HL-60/S4 treated with retinoic acid at 250 ng/mL for 4 days and 3 days (cell line): ENCODE data around the gene DLG2.

Experiments
- in situ Hi-C: fragments of 300-500 bp; cut with MboI; formaldehyde crosslinking; loops from 2 replicates; pipeline ENCODE4 v1.7.0; 2022; ENCODE audit warnings: low sequenced_read_pairs

Gene DLG2

GRCh38 chr11:83648610-83649527 is 1978.3 kb downstream of the DLG2 start:
- in situ Hi-C loops: no loop called here

GRCh38 chr11:83645561-83645960 is 1981.6 kb downstream of the DLG2 start:
- in situ Hi-C loops: no loop called here

DNA sequence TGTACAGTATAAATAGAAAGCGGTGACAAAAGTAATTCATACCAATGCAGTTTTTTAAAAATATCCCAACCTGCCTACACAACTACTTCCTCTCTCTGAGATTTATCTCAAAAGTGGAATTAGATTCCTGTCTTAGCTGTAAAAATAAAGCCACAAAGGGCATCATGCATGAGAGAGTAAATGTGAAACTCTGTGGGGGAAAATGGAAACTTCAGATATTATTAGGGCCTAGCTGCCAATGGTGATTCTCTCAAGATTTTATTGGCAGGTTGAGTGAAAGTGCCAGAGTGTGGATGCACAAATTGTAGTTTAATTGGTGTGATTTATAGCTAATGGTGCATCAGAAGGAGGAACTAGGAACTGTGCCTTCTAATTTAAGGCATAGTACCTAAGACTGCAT is 1984.0 kb downstream of the DLG2 start:
- in situ Hi-C loops: no loop called here

DNA sequence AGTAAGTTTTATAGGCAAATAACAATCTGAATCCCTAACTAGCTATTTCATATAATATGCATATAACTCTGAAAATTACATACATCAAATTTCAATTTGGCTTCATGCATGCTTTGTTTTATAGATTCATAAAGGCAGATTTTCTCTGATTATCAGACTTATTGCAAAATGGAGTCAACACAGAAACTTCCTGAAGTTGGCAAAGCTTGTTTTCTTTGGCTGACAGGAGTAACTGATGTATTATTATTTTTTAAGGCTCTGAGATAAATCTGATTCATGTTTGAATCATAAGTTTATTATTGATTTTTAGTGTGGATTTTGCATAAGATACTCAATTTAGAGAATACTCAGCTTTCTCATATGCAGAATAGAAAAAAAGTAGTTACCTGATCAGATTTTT is 1984.6 kb downstream of the DLG2 start:
- in situ Hi-C loops: no loop called here

DNA sequence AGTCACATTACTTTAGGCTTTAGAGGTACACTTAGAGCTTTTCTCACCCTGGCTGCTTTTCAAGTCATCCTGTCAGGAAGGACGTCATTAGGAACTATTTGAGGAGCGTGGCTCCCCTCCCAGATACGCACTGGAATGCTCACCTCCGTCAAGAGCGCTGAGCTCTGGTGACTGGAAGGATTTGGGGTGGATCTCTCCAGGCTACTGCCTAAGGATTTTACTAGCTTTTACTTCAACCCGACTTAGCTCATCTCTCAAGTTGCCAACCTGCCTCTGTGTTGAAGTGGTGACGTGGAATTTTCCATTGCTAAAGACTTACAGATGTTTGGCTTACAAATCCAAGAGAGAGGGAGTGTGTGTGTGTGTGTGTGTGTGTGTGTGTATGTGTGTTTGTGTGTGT is 1985.6 kb downstream of the DLG2 start:
- in situ Hi-C loops: no loop called here

GRCh38 chr11:83639995-83640758 is 1987.0 kb downstream of the DLG2 start:
- in situ Hi-C loops: no loop called here

- in situ Hi-C loops: no loop called here
Measured at GRCh38 chr11:83635166-83635565, 1992.0 kb downstream of the DLG2 start.

DNA sequence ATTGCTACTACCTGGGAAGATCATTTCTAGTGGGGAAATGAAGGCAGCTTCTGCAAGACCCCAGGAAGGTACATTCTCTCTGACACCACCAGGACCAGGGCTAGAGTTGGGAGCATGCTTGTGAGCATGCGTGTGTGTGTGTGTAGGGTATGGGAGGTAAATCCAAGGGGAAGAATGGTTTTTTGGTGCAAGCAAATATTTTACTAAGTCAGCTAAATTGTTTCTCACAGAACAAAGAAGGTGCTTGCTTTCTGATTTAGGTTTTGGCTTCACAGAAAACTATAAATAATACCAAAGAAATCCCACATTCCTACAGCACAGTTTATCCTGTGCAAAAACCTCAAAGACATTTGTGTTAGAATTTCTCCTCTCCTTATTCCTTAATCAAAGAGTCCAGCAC is 1996.9 kb downstream of the DLG2 start:
- in situ Hi-C loops: no loop called here

DNA sequence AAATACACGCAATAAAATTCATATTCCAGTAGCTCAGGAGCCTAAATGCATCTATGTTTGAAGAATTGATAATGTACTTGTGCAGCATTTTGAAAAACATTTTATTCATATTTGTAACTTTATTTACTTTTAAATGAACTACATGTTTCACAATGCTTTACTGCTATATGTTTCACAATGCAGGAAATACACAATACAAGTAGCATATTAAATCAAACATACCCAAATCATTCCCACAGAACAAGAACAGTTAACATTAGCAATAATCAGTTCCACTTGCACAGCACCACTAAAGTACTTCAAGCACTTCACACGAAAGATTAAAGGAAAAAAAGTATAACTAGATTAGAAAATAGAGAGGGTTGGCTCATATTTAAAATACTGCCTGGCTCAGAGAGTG is 1997.4 kb downstream of the DLG2 start:
- in situ Hi-C loops: no loop called here

- in situ Hi-C loops: no loop called here
Measured at GRCh38 chr11:83628622-83629355, 1998.4 kb downstream of the DLG2 start.

DNA sequence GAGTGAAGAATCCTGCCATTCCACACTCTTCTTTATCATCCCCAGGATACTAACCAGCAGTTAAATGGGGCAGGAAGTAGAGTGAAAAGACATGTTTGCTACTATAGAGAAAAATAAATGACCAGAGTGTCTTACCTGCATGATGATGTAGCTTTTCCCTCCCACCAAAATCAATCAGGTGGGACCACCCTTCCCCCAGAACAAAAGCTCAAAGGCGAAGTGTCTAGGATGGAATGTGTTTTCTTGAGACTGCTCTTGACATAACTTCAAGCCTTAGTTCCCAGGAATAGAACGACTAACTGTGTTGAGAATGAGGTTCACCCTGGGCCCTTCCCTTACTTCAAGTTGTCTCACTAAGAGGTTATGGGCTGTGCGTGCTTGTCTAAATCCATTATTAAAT is 2001.8 kb downstream of the DLG2 start:
- in situ Hi-C loops: no loop called here

- in situ Hi-C loops: no loop called here
Measured at GRCh38 chr11:83617671-83618070, 2009.5 kb downstream of the DLG2 start.

DNA sequence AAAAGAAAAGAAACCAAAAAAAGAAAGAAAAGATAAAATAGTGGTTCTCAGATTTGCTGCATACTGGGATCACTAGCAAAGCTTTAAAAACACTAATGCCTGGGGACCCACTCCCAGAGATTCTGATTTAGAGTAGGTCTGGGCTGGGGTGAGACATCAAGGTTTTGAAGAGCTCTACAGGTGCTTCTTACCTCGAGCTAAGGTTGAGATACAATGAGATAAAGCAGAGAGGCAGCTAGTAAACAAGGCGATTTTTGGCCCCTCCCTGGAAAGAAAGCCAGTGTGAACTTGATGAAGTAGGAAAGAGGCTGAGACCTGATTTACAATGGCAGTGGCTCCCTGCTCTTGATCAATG is 2013.4 kb downstream of the DLG2 start:
- in situ Hi-C loops: no loop called here

DNA sequence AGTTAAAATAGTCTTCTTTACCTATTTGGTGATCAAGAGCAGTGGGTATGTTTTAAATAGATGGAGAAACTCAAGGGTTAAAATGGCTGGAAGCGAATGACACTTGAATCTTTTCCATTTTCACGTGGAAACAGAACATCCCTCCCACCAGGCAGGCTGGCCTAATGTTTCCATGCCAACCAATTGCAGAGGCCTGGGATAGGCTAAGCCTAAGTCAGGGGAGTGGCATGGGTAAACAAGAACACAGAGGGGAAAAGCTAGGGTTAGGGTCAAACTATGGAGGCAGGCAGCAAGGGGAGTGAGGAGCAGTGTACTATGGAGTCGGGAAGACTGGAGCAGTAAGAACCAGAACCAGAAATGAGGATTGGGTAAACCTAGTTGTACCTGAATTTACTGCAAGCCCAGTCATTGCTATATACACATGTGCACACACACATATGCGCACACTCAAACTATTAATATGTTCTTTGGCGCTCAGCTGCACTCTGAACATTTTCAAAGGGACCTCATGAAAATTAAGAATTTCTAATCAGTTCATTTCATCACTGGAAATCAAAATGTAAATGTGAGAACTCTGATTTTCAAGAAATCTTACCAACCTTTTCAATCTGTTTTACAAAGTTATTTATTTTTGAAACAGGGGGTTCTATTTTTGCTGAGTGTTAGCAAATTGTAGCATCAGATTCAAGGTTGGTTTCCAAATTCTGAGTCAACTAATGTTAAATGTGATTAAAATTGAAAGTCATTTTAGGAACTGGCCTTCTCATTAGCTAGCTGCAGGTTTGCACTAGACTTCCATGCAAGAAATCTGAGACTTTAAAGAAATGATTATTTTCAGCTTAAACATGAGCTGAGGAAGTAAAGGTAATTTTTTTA is 2014.0 kb downstream of the DLG2 start:
- in situ Hi-C loops: no loop called here

- in situ Hi-C loops: no loop called here
Measured at GRCh38 chr11:83611600-83611999, 2015.5 kb downstream of the DLG2 start.

DNA sequence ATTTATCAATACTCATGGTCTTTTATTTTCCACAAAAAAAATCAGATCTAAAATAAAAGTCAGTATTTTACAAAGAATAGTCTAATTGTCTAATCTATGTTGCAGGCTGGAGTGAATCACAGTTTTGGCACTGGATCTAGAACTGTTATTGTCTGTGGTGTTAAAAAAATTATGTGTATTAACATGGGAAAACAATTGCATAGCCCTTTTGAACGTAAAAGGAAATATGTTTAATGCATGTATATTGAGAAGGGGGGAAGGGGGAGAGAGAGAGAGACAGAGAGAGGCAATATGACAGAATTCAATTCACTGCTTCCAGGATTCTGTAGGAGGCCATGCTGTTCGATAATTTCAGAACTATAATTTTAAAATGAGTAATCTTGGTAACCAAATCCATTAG is 2016.1 kb downstream of the DLG2 start:
- in situ Hi-C loops: no loop called here

DNA sequence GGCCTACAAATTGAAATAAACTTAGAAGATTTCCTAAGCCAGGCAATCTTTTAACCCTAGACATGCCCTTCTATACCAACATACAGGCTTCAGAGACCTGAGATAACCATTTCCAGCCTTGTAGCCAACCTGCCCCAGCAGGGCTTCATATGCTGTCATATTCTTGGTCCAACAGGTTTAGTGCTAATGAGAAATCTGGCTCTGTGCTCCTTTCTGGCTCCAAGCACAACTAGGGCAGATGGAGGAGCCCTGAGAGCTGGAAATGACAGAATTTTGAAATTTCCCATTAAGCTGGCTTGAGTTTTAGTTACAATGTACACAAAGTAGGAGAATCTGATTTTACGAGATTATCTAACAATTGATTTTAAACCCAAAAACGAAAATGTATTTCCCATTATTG is 2018.0 kb downstream of the DLG2 start:
- in situ Hi-C loops: no loop called here

DNA sequence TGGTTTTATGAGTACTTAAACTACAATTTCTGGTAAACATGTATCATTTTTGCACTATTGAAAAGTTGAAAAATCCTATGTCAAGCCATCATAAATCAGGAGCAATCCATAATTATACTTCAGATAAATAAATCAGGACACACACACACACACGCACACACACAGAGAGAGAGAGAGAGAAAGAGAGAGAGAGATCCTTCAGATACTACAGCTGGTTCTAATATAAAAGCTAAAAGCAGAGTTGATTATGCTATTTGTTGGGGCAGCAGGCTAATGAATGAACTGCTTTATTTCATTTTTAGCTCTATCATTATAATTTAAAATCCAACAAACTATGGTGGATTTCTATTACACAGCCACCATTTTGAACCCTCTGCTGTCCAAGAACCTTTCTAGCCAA is 2018.6 kb downstream of the DLG2 start:
- in situ Hi-C loops: no loop called here

DNA sequence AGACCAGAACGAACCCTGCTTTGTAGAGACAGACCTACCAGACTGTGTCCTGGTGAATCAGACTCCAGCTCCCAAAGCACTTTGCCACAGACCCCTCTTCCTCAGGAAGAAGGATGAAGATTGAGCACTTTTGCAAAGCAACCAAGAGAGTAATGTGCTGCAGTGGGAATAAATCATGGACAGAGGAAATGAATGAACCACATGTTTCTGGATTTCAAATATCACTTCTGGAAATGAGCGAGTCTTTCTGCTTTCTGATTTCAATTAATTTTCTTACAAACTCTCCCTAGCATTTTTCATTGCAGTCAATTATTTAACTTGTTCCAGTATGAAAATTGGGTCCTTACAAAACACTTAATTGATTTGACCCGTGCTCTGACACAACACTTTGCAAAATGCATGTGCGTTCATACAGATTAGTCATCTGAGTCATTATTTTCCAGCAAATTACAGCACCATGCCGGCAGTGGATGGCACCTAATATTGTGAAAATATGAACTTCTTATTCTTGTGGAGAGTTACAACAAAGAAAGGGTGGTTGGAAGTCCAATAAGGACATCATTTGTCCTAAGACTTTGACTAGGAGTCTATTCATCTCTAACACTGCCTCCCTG is 2025.1 kb downstream of the DLG2 start:
- in situ Hi-C loops: no loop called here

DNA sequence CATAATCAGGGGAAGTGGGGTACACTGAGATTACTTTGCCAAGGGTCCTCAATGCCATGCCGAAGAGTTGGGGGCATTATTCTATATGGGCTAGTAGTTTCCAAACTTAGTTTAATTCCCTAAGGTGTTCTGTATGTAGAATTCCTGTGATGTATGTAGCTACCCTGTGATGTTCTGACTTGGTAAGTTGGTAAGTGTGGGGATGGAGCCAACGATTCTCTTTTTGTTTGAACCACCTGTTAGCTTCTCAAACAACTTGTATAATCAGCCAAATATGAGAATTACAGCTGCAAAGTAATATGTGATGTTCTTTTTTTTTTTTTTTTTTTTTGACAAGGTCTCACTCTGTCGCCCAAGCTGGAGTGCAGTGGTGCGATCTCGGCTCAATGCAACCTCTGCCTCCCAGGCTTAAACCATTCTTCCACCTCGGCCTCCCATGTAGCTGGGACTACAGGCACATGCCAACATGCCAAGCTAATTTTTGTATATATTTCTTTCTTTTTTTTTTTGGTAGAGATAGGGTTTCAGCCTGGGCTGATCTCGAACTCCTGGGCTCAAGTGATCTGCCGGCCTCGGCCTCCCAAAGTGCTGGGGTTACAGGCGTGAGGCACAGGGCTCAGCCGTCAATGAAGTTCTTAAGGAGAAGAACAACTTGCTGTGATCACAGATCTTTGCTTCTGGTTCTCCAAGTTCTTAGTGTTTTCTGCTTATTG is 2025.8 kb downstream of the DLG2 start:
- in situ Hi-C loops: no loop called here
